ENCODE measurements around the gene SERTAD1.
"Not testable (repeated sequence)": the region's sequence is repeated elsewhere in the genome, so short reads cannot be mapped to it uniquely, and the experiment has no call there.

Gene SERTAD1

GRCh38 chr19:40411125-40411842, 14.5 kb downstream of the SERTAD1 start:
- Histone ChIP-seq H3K9ac (no peak overlapping the region), H3K36me3 (ENCODE audit: insufficient read depth) (no peaks in the 10 kb centered on the region), H3K79me2 (ENCODE audit: insufficient read depth, low read depth) (no peaks in the 10 kb centered on the region), H3K27me3 (ENCODE audit: insufficient read depth, low read depth) (no peaks in the 10 kb centered on the region), H3K4me1 (ENCODE audit: low read depth, poor library complexity, severe bottlenecking) (peaks cover 2% of the 10 kb centered on the region), H2AFZ (ENCODE audit: low read depth) (no peak overlapping the region), H3K27ac (no peak overlapping the region), H3K4me2 (no peak overlapping the region), H4K20me1 (ENCODE audit: insufficient read depth) (no peaks in the 10 kb centered on the region), H3K4me3 (IDR thresholded peaks at IDR 0.05; ENCODE audit: insufficient read depth, low read depth, low read length) (no peak overlapping the region)
- no peak for TF ChIP-seq CTCF (conservative IDR thresholded peaks at IDR 0.05; ENCODE audit: low read depth, low read length)

GRCh38 chr19:40410030-40410389, 15.8 kb downstream of the SERTAD1 start:
- Histone ChIP-seq H3K27me3 (ENCODE audit: insufficient read depth, low read depth) (no peaks in the 10 kb centered on the region), H3K4me1 (ENCODE audit: low read depth, poor library complexity, severe bottlenecking) (no peaks in the 10 kb centered on the region), H2AFZ (ENCODE audit: low read depth) (no peak overlapping the region), H3K27ac (no peak overlapping the region), H3K36me3 (ENCODE audit: insufficient read depth) (no peaks in the 10 kb centered on the region), H3K4me2 (no peak overlapping the region), H3K9ac (no peak overlapping the region), H3K79me2 (ENCODE audit: insufficient read depth, low read depth) (no peaks in the 10 kb centered on the region), H3K4me3 (IDR thresholded peaks at IDR 0.05; ENCODE audit: insufficient read depth, low read depth, low read length) (no peak overlapping the region), H4K20me1 (ENCODE audit: insufficient read depth) (no peaks in the 10 kb centered on the region)
- no peak for TF ChIP-seq CTCF (conservative IDR thresholded peaks at IDR 0.05; ENCODE audit: low read depth, low read length)

- not testable (repeated sequence) for H3K27me3 ChIP-seq (ENCODE audit: insufficient read depth, low read depth); H3K9ac ChIP-seq; H4K20me1 ChIP-seq (ENCODE audit: insufficient read depth); H3K36me3 ChIP-seq (ENCODE audit: insufficient read depth); H3K4me3 ChIP-seq (IDR thresholded peaks at IDR 0.05; ENCODE audit: insufficient read depth, low read depth, low read length); H3K79me2 ChIP-seq (ENCODE audit: insufficient read depth, low read depth); H3K27ac ChIP-seq; H3K4me1 ChIP-seq (ENCODE audit: low read depth, poor library complexity, severe bottlenecking); H3K4me2 ChIP-seq; H2AFZ ChIP-seq (ENCODE audit: low read depth)
These were observed 17.2 kb downstream of the SERTAD1 start for GRCh38 chr19:40408598-40408925.

GRCh38 chr19:40407714-40408597, 17.8 kb downstream of the SERTAD1 start:
- no peaks in the 10 kb centered on the region for H3K79me2 ChIP-seq (ENCODE audit: insufficient read depth, low read depth)
- no peaks in the 10 kb centered on the region for H3K36me3 ChIP-seq (ENCODE audit: insufficient read depth)
- no peak overlapping the region for H3K4me2 ChIP-seq
- H3K9ac ChIP-seq, result no peak overlapping the region
- no peak overlapping the region for H3K27ac ChIP-seq
- no peak overlapping the region for H3K4me3 ChIP-seq (IDR thresholded peaks at IDR 0.05; ENCODE audit: insufficient read depth, low read depth, low read length)
- TF ChIP-seq CTCF (conservative IDR thresholded peaks at IDR 0.05; ENCODE audit: low read depth, low read length), result no peak
- H4K20me1 ChIP-seq (ENCODE audit: insufficient read depth), result no peaks in the 10 kb centered on the region
- no peaks in the 10 kb centered on the region for H3K27me3 ChIP-seq (ENCODE audit: insufficient read depth, low read depth)
- no peak overlapping the region for H2AFZ ChIP-seq (ENCODE audit: low read depth)
- H3K4me1 ChIP-seq (ENCODE audit: low read depth, poor library complexity, severe bottlenecking), result peaks cover 9% of the 10 kb centered on the region
